Omental fat pad (tissue), 4 donors: ENCODE results near the gene ZNF333. TPM values are rescaled to one million over a fixed set of nuclear protein-coding genes. Genes with fewer than 3 reads are reported as not detected.
"Not testable (repeated sequence)": the region's sequence is repeated elsewhere in the genome, so short reads cannot be mapped to it uniquely, and the experiment has no call there.

ENCODE experiments used
- ATAC-seq: fragments of 150-250 bp; one replicate; pipeline ENCODE4 v1.9.1; 2016; ENCODE audit warnings: mild to moderate bottlenecking, moderate library complexity; ENCODE audit not compliant: low FRiP score
- DNase-seq: peaks from one replicate; pipeline ENCODE4 v3.0.0-alpha.2; 2019; ENCODE audit warnings: low spot score
- CTCF ChIP-seq, 3 donors: fragments of 450-650 bp; IDR thresholded peaks; one replicate each; pipeline ENCODE4 v1.5.1; 2016 to 2017; ENCODE audit warnings: antibody characterized with exemption in 3 of 3, mild to moderate bottlenecking in 3 of 3, moderate library complexity in 2 of 3
- total RNA-seq, 4 donors: library from RNA; depleted of rRNA; stranded (reverse); fragments of >200 nt; gene quantifications; one replicate each; pipeline ENCODE4 v1.1.0, GENCODE V29; 2016

Gene ZNF333
- total RNA-seq, 4 donors from 2014 or later = 13.0 to 35.2 (median 25.0) TPM

GRCh38 chr19:14746886-14747285, 57.0 kb downstream of the ZNF333 start:
- TF ChIP-seq CTCF (IDR thresholded peaks at IDR 0.05) = no peak
- no peak for ATAC-seq
- no peak for DNase-seq

GRCh38 chr19:14748601-14749000, 58.8 kb downstream of the ZNF333 start:
- no peak for TF ChIP-seq CTCF (IDR thresholded peaks at IDR 0.05)
- DNase-seq (no peak), ATAC-seq (no peak)

- ATAC-seq (no peak), DNase-seq (no peak)
- no peak for TF ChIP-seq CTCF (IDR thresholded peaks at IDR 0.05)
These were observed 69.0 kb downstream of the ZNF333 start for GRCh38 chr19:14758816-14759215.

GRCh38 chr19:14761607-14762006, 71.8 kb downstream of the ZNF333 start:
- ATAC-seq (no peak), DNase-seq (no peak)
- TF ChIP-seq CTCF (IDR thresholded peaks at IDR 0.05) = no peak

GRCh38 chr19:14762111-14762510, 72.3 kb downstream of the ZNF333 start:
- DNase-seq (no peak), ATAC-seq (no peak)
- TF ChIP-seq CTCF (IDR thresholded peaks at IDR 0.05) = no peak

GRCh38 chr19:14763497-14764145, 73.8 kb downstream of the ZNF333 start:
- TF ChIP-seq CTCF (IDR thresholded peaks at IDR 0.05) = no peak
- DNase-seq (no peak), ATAC-seq (no peak)

GRCh38 chr19:14764401-14764800, 74.6 kb downstream of the ZNF333 start:
- ATAC-seq (no peak), DNase-seq (no peak)
- TF ChIP-seq CTCF (IDR thresholded peaks at IDR 0.05) = no peak

GRCh38 chr19:14765403-14765802, 75.6 kb downstream of the ZNF333 start:
- not testable (repeated sequence) for ATAC-seq, DNase-seq

GRCh38 chr19:14765841-14766240, 76.0 kb downstream of the ZNF333 start:
- ATAC-seq, DNase-seq: not testable (repeated sequence)
